GM18951 (cell line): ENCODE data around the gene CELF5.

Experiments used
- POLR2A ChIP-seq: IDR thresholded peaks from 4 replicates; pipeline ENCODE4 v1.6.1; 2011; ENCODE audit warnings: mild to moderate bottlenecking; ENCODE audit not compliant: insufficient read length, insufficient read depth; ENCODE audit errors: extremely low read depth
- in situ Hi-C: fragments of 300-500 bp; cut with MboI; formaldehyde crosslinking; loops from one replicate; pipeline ENCODE4 v1.12.0; 2022; ENCODE audit warnings: low sequenced_read_pairs, mixed read lengths, inconsistent platforms; ENCODE audit not compliant: unreplicated experiment

Gene CELF5

GRCh38 chr19:3252650-3253049 is 28.2 kb downstream of the CELF5 start:
- TF ChIP-seq POLR2A: no peak
- in situ Hi-C loops: no loop called here

- in situ Hi-C loops: no loop called here
- no peak for TF ChIP-seq POLR2A
Observed at GRCh38 chr19:3253270-3253669, 28.8 kb downstream of the CELF5 start.

- in situ Hi-C loops: no loop called here
- no peak for TF ChIP-seq POLR2A
Observed at GRCh38 chr19:3254520-3254919, 30.1 kb downstream of the CELF5 start.

DNA sequence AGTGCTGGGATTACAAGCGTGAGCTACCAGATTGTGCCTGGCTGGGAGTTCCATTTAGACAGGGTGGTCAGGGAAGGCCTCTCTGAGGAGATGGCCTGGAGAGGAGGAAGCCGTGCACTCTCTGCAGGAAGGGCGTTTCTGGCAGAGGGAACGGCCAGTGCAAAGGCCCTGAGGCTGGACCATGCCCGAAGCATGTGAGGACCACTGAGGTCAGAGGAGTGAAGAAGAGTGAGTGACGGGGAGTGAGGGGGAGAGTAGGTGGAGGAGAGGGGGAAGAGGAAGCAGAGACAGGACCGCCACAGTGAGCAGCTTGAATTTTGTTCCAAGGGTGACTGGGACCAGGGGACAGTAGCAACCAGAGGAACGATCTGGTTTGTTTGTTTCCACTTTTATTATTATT is 32.6 kb downstream of the CELF5 start:
- TF ChIP-seq POLR2A: no peak
- in situ Hi-C loops: no loop called here

GRCh38 chr19:3262362-3262761 is 37.9 kb downstream of the CELF5 start:
- in situ Hi-C loops: no loop called here
- no peak for TF ChIP-seq POLR2A

GRCh38 chr19:3263866-3264265 is 39.4 kb downstream of the CELF5 start:
- TF ChIP-seq POLR2A: no peak
- in situ Hi-C loops: no loop called here

DNA sequence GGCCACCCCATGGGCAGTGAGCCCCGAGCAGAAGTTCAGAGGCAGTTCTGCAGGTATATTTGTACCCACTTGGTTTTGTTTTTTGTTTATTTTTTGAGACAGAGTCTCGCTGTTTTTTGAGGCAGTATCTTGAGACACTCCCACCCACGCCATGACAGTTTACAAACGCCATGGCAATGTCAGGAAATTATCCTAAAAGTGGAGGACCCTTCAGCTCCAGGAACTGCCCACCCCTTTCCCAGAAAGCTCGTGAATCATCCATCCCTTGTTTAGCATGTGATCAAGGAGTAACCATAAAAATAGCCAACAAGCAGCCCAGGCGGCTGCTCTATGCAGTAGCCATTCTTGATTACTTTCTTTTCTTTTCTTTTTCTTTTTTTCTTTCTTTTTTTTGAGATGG is 41.0 kb downstream of the CELF5 start:
- in situ Hi-C loops: no loop called here
- TF ChIP-seq POLR2A: no peak

GRCh38 chr19:3266092-3266693 is 41.7 kb downstream of the CELF5 start:
- in situ Hi-C loops: no loop called here
- no peak for TF ChIP-seq POLR2A

DNA sequence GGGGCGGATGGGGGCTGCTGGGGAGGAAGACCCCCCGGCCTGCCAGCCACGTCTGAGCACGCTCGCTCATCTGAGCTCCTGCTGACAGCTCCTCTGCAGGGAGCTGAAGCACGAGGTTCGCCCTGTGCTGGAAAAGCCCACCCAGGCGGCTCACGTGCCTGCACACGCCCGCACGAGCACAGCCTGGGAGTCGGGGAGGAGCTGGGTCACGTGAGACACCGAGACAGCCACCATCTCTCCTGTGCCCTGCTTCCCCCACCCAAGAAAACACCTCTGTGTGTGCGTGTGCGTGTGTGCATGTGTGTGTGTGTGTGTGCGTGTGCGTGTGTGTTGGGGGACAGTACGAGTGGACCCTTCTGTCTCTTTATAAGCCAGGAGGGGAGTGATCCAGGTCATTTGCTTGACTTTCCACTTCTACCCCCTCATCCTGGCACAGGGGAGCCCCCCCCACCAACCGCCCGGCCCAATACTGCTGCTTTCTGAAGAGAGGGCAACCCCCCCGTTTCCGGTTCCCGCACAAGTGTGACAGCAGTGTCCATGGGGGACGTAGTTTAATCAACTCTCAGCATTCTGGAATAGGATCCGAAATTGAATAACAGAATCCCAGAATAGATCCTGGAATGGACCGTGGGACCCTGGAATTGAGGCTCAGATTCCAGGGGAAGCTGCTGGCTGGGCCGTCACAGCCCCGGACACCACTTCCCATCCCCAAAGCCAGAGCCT is 42.5 kb downstream of the CELF5 start:
- no peak for TF ChIP-seq POLR2A
- in situ Hi-C loops: no loop called here

- in situ Hi-C loops: no loop called here
- TF ChIP-seq POLR2A: no peak
Observed at GRCh38 chr19:3268326-3268725, 43.9 kb downstream of the CELF5 start.

GRCh38 chr19:3268763-3269162 is 44.3 kb downstream of the CELF5 start:
- TF ChIP-seq POLR2A: no peak
- in situ Hi-C loops: no loop called here

DNA sequence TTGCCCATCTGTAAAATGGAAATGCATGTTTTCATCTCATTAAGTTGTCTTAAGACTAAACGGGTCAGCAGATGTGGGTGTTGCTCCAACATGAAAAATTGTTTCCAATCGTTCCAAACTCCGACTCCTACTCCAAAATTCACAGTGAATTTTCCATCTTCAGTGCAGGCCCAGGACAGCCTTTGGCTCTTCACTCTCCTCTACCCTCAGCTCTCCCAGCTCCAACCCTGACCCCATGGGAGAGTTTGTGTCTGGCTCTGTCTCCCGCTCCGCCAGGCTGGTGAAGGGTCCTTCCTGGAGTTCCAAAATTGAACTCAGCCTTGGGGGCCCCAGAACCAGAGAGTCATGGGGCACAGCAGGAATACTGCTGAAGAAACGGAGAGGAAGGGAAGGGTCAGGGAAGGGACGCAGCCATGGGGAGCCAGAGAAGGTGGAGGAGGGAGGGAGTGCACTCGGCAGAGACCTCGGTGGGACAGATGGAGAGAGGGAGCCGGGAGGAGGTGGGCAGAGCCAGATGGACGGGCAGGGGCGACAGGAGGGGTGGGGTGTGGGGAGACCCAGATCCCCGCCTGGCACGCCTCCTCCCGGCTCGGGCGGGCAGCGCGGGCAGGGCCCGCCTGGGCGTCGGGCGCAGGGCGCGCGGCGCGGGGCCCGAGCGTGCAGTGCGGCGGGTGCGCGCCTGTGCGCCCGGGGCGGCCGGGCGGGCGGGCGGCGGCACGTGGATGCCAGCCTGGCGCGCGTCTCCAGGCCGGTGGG is 45.6 kb downstream of the CELF5 start:
- TF ChIP-seq POLR2A: no peak
- in situ Hi-C loops: no loop called here

GRCh38 chr19:3270902-3271301 is 46.4 kb downstream of the CELF5 start:
- in situ Hi-C loops: no loop called here
- TF ChIP-seq POLR2A: no peak

- no peak for TF ChIP-seq POLR2A
- in situ Hi-C loops: no loop called here
Observed at GRCh38 chr19:3272401-3272931, 48.0 kb downstream of the CELF5 start.

GRCh38 chr19:3272952-3273351 is 48.5 kb downstream of the CELF5 start:
- TF ChIP-seq POLR2A: no peak
- in situ Hi-C loops: no loop called here
